H9 (cell line): ENCODE results near the gene TTC7B. TPM values are rescaled to one million over a fixed set of nuclear protein-coding genes. Genes with fewer than 3 reads are reported as not detected.

Experiments
- DNase-seq: peaks from one replicate; pipeline ENCODE4 v3.0.0-alpha.2; 2017
- H2AFZ ChIP-seq: one replicate; pipeline ENCODE4 v1.6.1; 2013; ENCODE audit warnings: mild to moderate bottlenecking, low read length, control low read depth, moderate library complexity
- H2AK5ac ChIP-seq: 2 replicates; pipeline ENCODE4 v1.6.1; 2013; ENCODE audit warnings: low read length, control low read depth, mixed read lengths; ENCODE audit not compliant: insufficient read length
- H2BK120ac ChIP-seq: one replicate; pipeline ENCODE4 v1.6.1; 2013; ENCODE audit warnings: low read depth, mild to moderate bottlenecking, low read length, control low read depth, inconsistent platforms; ENCODE audit not compliant: poor library complexity, severe bottlenecking
- H2BK12ac ChIP-seq: 2 replicates; pipeline ENCODE4 v1.6.1; 2013; ENCODE audit warnings: low read length, control low read depth, mixed read lengths, low read depth; ENCODE audit not compliant: insufficient read length
- H2BK15ac ChIP-seq: 2 replicates; pipeline ENCODE4 v1.6.1; 2013; ENCODE audit warnings: low read depth, low read length, control low read depth
- H2BK20ac ChIP-seq: one replicate; pipeline ENCODE4 v1.6.1; 2013; ENCODE audit warnings: low read depth, mild to moderate bottlenecking, low read length, control low read depth, inconsistent platforms; ENCODE audit not compliant: poor library complexity, severe bottlenecking
- H2BK5ac ChIP-seq: 2 replicates; pipeline ENCODE4 v1.6.1; 2013; ENCODE audit warnings: low read length, control low read depth, mixed read lengths; ENCODE audit not compliant: insufficient read length
- H3K14ac ChIP-seq: 2 replicates; pipeline ENCODE4 v1.6.1; 2013; ENCODE audit warnings: low read length, control low read depth; ENCODE audit not compliant: insufficient read depth
- H3K18ac ChIP-seq: 2 replicates; pipeline ENCODE4 v1.6.1; 2013; ENCODE audit warnings: low read depth, mild to moderate bottlenecking, mixed read lengths, low read length, control low read depth; ENCODE audit not compliant: insufficient read length
- H3K23ac ChIP-seq: 2 replicates; pipeline ENCODE4 v1.6.1; 2013; ENCODE audit warnings: low read length, control low read depth, mixed read lengths, low read depth; ENCODE audit not compliant: insufficient read length
- H3K23me2 ChIP-seq: 2 replicates; pipeline ENCODE4 v1.6.1; 2013; ENCODE audit warnings: low read depth, mild to moderate bottlenecking, mixed read lengths, low read length, control low read depth; ENCODE audit not compliant: insufficient read length, poor library complexity, severe bottlenecking
- H3K27ac ChIP-seq: 2 replicates; pipeline ENCODE4 v1.5.1; 2013; ENCODE audit warnings: low read length, control low read depth, mixed read lengths, low read depth; ENCODE audit not compliant: insufficient read length
- H3K27me3 ChIP-seq: 2 replicates; pipeline ENCODE4 v1.6.1; 2013; ENCODE audit warnings: low read length, control low read depth, inconsistent platforms; ENCODE audit not compliant: insufficient read depth
- H3K4ac ChIP-seq: 2 replicates; pipeline ENCODE4 v1.6.1; 2013; ENCODE audit warnings: low read depth, mild to moderate bottlenecking, control low read depth, inconsistent platforms, low read length, moderate library complexity
- H3K4me1 ChIP-seq: 2 replicates; pipeline ENCODE4 v1.6.1; 2013; ENCODE audit warnings: low read length, control low read depth, inconsistent platforms; ENCODE audit not compliant: insufficient read depth
- H3K4me2 ChIP-seq: 2 replicates; pipeline ENCODE4 v1.6.1; 2013; ENCODE audit warnings: low read length, control low read depth, mixed read lengths; ENCODE audit not compliant: insufficient read length, insufficient read depth
- H3K56ac ChIP-seq: 2 replicates; pipeline ENCODE4 v1.6.1; 2013; ENCODE audit warnings: low read depth, mild to moderate bottlenecking, mixed read lengths, low read length, control low read depth; ENCODE audit not compliant: insufficient read length
- H3K79me1 ChIP-seq: 2 replicates; pipeline ENCODE4 v1.6.1; 2013; ENCODE audit warnings: low read depth, mild to moderate bottlenecking, moderate library complexity, low read length, control low read depth, inconsistent platforms; ENCODE audit not compliant: insufficient read depth, poor library complexity, severe bottlenecking
- H3K79me2 ChIP-seq: 2 replicates; pipeline ENCODE4 v1.6.1; 2013; ENCODE audit warnings: low read length, control low read depth, inconsistent platforms; ENCODE audit not compliant: insufficient read depth
- H3K9ac ChIP-seq: 2 replicates; pipeline ENCODE4 v1.6.1; 2013; ENCODE audit warnings: low read length, control low read depth, mixed read lengths; ENCODE audit not compliant: insufficient read length; ENCODE audit errors: extremely low read depth
- H3K9me3 ChIP-seq: one replicate; pipeline ENCODE4 v1.6.1; 2013; ENCODE audit warnings: low read depth, low read length, inconsistent platforms; ENCODE audit not compliant: control insufficient read depth
- H3T11ph ChIP-seq: one replicate; pipeline ENCODE4 v1.6.1; 2013; ENCODE audit warnings: mild to moderate bottlenecking, low read length, control low read depth, inconsistent platforms
- H4K20me1 ChIP-seq: one replicate; pipeline ENCODE4 v1.6.1; 2013; ENCODE audit not compliant: control insufficient read depth, insufficient read length, insufficient read depth
- H4K5ac ChIP-seq: 2 replicates; pipeline ENCODE4 v1.6.1; 2013; ENCODE audit warnings: low read depth, mild to moderate bottlenecking, mixed read lengths, low read length, control low read depth; ENCODE audit not compliant: insufficient read length
- H4K8ac ChIP-seq: replicated peaks from 2 replicates; pipeline ENCODE4 v1.6.1; 2013; ENCODE audit warnings: low read length, control low read depth, mixed read lengths, low read depth; ENCODE audit not compliant: insufficient read length
- H4K91ac ChIP-seq: 2 replicates; pipeline ENCODE4 v1.6.1; 2013; ENCODE audit warnings: low read depth, mild to moderate bottlenecking, moderate library complexity, mixed read lengths, low read length, control low read depth; ENCODE audit not compliant: insufficient read length
- H3K27ac Mint-ChIP-seq, 3 experiments: 2 replicates in 2 of 3; 3 replicates in 1 of 3; pipeline ENCODE4 v1.8.0; 2020 to 2021; ENCODE audit warnings: mixed read lengths in 3 of 3, mild to moderate bottlenecking in 1 of 3, moderate library complexity in 1 of 3
- H3K27me3 Mint-ChIP-seq: 2 replicates; pipeline ENCODE4 v1.8.0; 2021; ENCODE audit warnings: low read depth, mild to moderate bottlenecking, moderate library complexity, mixed read lengths
- H3K36me3 Mint-ChIP-seq, 3 experiments: 2 replicates in 2 of 3; 3 replicates in 1 of 3; pipeline ENCODE4 v1.8.0; 2020 to 2021; ENCODE audit warnings: low read depth in 3 of 3, mixed read lengths in 3 of 3; ENCODE audit not compliant: insufficient read depth in 1 of 3
- H3K4me1 Mint-ChIP-seq, 2 experiments: 2 replicates each; pipeline ENCODE4 v1.8.0; 2020; ENCODE audit warnings: mixed read lengths in 2 of 2
- H3K4me3 Mint-ChIP-seq, 2 experiments: 2 replicates in 1 of 2; 3 replicates in 1 of 2; pipeline ENCODE4 v1.8.0; 2020 to 2021; ENCODE audit warnings: mild to moderate bottlenecking in 2 of 2, mixed read lengths in 2 of 2, moderate library complexity in 1 of 2
- H3K9me3 Mint-ChIP-seq, 2 experiments: 2 replicates in 1 of 2; 3 replicates in 1 of 2; pipeline ENCODE4 v1.8.0; 2020; ENCODE audit warnings: mild to moderate bottlenecking in 2 of 2, mixed read lengths in 2 of 2, moderate library complexity in 1 of 2
- WGBS: extraction: QIAGEN DNeasy Blood & Tissue Kit; methylation state at CpG from one replicate; pipeline ENCODE4 v1.1.7; 2013; ENCODE audit warnings: missing lambda C conversion rate, low lambda C conversion rate, mixed read lengths; ENCODE audit not compliant: insufficient read length; ENCODE audit errors: extremely low coverage; 5-methylcytosine and 5-hydroxymethylcytosine counted together
- total RNA-seq: library from RNA; stranded (reverse); gene quantifications from 2 replicates; pipeline ENCODE4 v1.2.1, GENCODE V29; 2021
- TF ChIP-seq, protein P1 (sequence below): fragments of 200-600 bp; sonication (generic); conservative IDR thresholded peaks from 3 replicates; pipeline ENCODE4 v1.8.0; 2021; ENCODE audit warnings: antibody characterized with exemption, mild to moderate bottlenecking

The TTC7B gene
- total RNA-seq, 1 experiment from 2014 or later, result 33.7 TPM

- TF ChIP-seq, protein P1, sequence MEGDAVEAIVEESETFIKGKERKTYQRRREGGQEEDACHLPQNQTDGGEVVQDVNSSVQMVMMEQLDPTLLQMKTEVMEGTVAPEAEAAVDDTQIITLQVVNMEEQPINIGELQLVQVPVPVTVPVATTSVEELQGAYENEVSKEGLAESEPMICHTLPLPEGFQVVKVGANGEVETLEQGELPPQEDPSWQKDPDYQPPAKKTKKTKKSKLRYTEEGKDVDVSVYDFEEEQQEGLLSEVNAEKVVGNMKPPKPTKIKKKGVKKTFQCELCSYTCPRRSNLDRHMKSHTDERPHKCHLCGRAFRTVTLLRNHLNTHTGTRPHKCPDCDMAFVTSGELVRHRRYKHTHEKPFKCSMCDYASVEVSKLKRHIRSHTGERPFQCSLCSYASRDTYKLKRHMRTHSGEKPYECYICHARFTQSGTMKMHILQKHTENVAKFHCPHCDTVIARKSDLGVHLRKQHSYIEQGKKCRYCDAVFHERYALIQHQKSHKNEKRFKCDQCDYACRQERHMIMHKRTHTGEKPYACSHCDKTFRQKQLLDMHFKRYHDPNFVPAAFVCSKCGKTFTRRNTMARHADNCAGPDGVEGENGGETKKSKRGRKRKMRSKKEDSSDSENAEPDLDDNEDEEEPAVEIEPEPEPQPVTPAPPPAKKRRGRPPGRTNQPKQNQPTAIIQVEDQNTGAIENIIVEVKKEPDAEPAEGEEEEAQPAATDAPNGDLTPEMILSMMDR, result no peak
- H2AK5ac ChIP-seq, result no peak overlapping the region
- no peak overlapping the region for H4K91ac ChIP-seq
- no peak overlapping the region for H3K9ac ChIP-seq
- peak overlapping the region in 1 of 3 experiments; percentile 19; a peak in 1 of 7 replicates for H3K27ac Mint-ChIP-seq
- peaks cover 30 to 39% of the 10 kb centered on the region in 2 experiments for H3K4me1 Mint-ChIP-seq
- no peak overlapping the region for H3T11ph ChIP-seq
- no peak overlapping the region for H2BK15ac ChIP-seq
- no peak overlapping the region for H3K23ac ChIP-seq
- no peaks in the 10 kb centered on the region for H3K27me3 ChIP-seq
- no peak overlapping the region for H3K4ac ChIP-seq
- H3K36me3 Mint-ChIP-seq, result peaks cover 0 to 2% (median 0%) of the 10 kb centered on the region in 3 experiments; a peak in 1 of 7 replicates
- no peaks in the 10 kb centered on the region; a peak in 1 of 5 replicates for H3K9me3 Mint-ChIP-seq
- H2BK20ac ChIP-seq, result no peak overlapping the region
- H2AFZ ChIP-seq, result no peak overlapping the region
- no peak overlapping the region for H3K4me2 ChIP-seq
- no peak overlapping the region for H2BK5ac ChIP-seq
- no peak overlapping the region for H4K5ac ChIP-seq
- H3K9me3 ChIP-seq, result no peaks in the 10 kb centered on the region
- H2BK120ac ChIP-seq, result no peak overlapping the region
- H3K27ac ChIP-seq, result no peak overlapping the region
- no peak overlapping the region for H3K18ac ChIP-seq
- H3K79me1 ChIP-seq, result no peaks in the 10 kb centered on the region
- no peaks in the 10 kb centered on the region for H3K27me3 Mint-ChIP-seq
- no peaks in the 10 kb centered on the region for H3K23me2 ChIP-seq
- H3K4me3 Mint-ChIP-seq, result no peak overlapping the region
- no peak overlapping the region for H4K8ac ChIP-seq
- no peak overlapping the region; the same call in 1 of the 2 replicates for H3K14ac ChIP-seq
- no peak for DNase-seq
- no peaks in the 10 kb centered on the region for H4K20me1 ChIP-seq
- peaks cover 4% of the 10 kb centered on the region; the same call in 1 of the 2 replicates for H3K4me1 ChIP-seq
- no peaks in the 10 kb centered on the region for H3K79me2 ChIP-seq
- no peak overlapping the region for H2BK12ac ChIP-seq
- no CpG with 5 or more reads among the region's 7 CpGs for WGBS
- H3K56ac ChIP-seq, result no peak overlapping the region
Observed at GRCh38 chr14:90620568-90621077, 195.6 kb downstream of the TTC7B start.
